Globus pallidus (tissue), 1 donor: ENCODE results near the gene HRAS.
"Not testable (repeated sequence)": the region's sequence is repeated elsewhere in the genome, so short reads cannot be mapped to it uniquely, and the experiment has no call there.

Source experiments
- DNase-seq: peaks from one replicate; pipeline ENCODE4 v3.0.0-alpha.2; 2015; ENCODE audit warnings: low spot score

The HRAS gene

DNA sequence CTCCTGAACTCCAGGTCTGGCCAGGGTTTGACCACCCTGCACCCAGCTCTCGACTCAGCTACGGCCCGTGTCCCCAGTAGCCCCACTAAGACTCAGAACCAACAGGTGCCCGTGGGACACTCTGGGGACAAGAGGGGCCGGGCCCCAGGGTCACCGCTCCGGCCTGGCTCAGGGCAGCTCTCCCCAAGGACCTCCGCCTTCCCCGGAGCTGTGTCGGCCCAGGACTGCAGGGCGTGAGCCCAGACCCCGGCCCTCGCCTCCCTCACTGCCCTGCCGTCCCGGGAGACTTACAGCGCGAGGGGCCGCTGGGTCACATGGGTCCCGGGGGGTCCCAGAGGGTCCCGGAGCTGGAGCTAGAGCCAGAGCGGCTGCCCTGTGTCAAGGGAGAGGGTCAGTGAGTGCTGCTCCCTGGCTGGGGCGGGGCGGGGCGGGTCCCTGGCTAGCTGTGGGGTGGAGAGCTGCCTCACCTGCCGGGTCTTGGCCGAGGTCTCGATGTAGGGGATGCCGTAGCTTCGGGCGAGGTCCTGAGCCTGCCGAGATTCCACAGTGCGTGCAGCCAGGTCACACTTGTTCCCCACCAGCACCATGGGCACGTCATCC, 2.3 kb downstream of the HRAS start:
- no peak for DNase-seq

DNA sequence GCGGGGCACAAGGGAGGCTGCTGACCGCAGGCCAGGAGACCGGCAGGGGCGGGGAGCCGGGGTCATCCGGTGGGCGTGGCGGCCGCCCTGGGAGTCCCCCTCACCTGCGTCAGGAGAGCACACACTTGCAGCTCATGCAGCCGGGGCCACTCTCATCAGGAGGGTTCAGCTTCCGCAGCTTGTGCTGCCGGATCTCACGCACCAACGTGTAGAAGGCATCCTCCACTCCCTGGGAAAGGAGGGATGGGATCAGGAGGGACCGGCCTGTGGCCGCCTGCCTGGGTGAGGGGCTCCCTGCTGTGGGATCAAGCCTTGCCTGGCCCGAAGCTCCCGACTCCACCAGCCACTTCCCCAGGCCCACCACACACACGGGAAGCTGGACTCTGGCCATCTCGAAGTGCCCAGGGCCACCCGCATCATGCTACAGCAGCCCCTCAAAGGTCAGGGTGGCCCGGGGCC, 2.8 kb downstream of the HRAS start:
- DNase-seq, result no peak

DNA sequence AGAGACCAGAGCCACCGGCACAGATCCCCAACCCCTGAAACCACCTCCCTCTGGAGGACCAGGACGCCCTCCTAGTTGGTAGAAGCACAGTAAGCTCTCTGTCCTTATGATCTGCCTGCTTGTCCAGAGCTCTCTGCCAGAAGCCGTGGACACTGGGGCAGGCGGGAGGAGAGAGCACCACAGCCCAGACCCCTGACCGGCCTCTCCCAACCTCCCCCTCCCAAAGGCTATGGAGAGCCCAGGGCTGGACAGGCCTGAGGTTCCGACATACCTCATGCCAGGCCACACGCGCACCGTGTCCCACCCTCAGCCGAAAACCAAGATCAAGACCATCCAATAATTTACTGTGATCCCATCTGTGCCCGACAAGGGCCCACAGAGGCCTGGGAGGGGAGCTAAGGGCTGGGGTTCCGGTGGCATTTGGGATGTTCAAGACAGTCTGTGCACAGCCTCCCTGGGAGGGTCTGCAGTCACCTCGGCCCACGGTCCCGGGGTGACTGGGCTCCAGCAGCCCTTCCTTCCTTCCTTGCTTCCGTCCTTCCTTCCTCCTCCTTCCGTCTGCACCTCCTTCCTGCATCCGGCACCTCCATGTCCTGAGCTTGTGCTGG, 3.4 kb downstream of the HRAS start:
- no peak for DNase-seq

DNA sequence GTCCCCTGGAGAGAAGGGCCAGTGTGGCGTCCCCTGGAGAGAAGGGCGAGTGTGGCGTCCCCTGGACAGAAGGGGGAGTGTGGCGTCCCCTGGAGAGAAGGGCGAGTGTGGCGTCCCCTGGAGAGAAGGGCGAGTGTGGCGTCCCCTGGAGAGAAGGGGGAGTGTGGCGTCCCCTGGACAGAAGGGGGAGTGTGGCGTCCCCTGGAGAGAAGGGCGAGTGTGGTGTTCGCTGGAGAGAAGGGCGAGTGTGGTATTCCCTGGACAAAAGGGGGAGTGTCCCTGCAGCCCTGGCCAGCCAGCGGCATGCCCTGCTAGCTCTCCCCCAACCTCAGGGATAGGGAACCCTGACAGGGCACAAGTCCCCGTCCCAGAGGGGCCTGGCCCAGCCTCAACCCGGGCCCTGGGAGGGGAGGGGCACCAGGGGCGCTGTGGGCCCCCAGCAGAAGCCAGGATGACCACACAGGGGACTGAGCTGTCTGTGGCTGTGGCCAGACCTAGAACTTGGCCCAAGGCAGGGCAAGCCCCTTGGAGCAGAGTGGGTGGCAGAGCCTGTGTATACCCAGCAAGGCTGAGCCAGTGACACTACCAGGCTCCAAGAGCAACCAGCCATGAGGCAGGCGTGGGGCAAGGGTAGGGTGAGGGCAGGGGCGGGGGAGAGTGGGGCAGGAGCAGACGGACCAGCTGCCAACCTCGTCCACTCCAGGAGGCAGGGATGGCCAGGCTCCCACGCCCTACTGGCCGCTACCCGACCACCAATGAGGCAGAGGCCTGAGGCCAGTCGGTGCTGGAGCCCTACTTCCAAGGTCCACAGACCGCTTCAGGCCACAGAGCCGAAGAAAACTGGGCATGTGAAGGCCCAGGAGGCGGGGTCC, 4.2 kb downstream of the HRAS start:
- DNase-seq, result no peak

DNA sequence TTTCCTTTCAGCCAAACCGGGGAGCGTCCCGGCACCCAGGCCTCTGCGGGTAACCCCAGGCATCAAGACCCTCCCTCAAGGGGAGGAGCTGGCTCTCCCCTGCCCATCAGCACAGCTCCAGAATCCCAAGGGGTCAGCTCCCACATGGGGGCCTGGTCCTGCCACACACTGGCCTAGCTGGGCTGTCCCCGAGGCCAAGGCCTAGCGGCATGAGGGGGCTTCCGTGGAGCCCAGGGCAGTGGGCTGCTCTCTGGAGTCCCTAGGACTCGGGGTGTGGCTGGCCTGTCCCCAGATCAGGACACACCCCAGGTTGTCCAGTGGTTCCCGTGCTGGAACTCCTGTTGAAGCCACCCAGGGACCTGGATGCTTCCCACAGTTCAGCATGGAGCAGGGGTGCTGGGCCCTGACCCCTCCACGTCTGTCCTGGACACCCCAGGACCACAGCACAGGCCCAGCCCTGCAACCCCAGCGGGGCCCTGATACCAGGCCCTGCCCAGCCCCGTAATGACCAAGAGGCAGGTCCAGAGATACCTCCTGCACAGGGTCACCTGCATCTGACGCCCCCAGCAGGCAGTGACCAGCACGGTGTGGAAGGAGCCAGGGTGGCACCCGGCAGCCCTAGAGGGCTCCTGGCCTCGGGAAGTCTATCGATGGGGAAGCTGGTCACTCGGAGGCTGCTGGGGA, 5.5 kb downstream of the HRAS start:
- no peak for DNase-seq

DNA sequence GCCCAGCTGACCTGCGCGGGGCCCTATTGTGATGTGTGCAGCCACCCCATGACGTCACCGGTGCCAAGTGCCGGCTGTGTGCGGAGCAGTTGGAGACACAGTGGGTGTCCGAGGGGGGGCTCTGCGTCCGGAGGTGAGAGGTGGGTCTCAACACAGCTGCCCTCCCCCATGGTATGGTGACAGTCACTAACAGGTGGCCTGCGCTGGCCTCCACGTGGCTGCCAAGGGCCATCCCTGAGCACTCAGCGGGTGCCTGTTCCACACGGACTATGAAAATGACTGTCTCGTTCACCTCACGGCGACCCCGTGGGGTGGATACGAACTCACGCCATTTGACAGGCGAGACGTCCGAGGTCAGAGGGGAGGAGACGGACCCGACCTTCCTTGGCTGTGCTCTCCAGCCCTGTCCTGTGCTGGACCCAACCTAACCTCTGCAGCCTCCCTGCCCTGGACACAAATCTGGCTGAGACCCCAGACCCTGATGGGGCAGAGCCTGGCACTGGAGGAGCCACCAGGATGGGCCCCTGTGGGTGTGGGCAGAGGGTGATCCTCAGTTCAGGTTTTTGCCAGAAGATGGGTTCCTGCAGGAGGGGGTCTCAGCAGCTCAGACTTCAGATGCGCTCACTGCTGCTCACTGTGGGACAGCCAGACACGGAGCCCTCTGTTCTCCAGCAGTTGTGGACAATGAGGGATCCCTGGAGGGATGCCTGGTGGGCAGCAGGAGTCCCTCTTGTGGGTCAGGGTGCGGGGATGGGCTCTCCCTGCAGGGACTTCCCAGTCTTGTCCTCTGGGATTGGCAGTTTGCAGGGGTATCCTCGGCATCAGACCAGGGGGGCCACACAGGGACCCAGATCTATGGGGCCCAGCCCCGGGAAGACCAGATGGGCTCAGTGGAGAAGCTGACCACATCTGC, 6.3 kb downstream of the HRAS start:
- no peak for DNase-seq

DNA sequence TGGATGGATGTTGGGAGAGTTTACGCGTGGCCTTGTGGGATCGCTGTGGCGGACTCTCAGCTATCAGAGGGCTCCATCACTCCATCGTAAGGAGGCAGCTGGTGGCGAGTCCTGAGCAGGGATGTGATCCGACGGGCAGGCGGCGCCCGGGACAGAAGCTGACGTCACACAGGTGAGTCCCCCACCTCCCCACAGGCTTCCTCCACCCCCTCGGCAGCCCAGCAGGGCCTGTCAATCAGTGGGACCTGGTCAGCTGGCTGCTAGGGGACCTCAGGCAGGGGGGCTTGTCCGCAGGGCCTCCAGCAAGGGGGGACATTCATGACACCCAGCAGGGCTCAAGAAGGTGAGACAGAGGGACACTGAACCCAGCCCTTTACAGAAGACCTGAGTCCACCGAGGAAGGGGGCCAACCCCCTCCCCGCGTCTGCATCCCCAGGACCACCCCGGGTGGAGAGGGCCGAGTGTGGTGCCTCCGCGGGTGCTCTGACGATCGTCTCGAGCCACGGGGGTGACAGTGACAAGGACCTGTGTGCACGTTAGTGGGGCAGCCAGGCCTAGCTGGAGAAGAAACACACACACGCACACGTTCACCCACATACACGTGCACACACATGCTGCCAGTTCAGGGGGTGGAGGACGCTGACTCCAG, 7.1 kb downstream of the HRAS start:
- no peak for DNase-seq

DNA sequence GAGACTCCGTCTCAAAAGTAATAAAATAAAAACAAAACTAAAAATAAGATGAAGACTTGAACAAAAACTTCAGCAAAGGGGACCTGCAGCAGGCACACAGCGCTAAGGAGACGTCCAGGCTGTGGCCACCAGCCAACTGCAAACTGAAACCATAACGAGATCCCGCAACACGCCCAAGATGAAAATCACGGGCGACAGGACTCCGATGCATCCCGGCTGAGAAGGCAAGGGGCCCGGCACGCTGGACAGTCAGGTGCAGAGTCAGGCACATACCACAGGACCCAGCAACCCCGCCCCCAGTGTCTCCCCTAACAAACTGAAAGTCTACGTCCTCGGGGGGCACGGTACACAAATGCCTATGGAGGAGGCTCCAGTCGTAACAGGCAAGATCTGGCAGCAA, 9.2 kb downstream of the HRAS start:
- DNase-seq, result no peak

DNA sequence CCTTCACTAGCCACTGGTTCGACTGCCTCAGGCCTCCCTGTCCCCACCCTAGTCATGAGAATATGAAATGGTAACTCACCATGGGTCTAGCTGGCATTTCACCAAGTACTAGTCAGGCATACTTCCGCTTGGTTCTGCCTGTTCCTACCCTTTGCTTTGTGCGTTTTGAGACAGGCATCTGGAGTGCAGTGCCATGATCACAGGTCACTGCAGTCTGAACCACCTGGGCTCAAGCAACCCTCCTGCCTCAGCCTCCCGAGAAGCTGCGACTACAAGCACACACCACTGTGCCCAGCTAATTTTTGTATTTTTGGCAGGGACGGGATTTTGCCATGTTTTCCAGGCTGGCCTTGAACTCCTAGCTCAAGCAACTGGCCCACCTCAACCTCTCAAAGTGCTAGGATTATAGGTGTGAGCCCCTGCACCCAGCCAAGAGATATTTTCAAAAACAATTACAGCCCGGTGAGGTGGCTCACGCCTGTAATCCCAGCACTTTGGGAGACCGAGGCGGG, 14.1 kb downstream of the HRAS start:
- no peak for DNase-seq

DNA sequence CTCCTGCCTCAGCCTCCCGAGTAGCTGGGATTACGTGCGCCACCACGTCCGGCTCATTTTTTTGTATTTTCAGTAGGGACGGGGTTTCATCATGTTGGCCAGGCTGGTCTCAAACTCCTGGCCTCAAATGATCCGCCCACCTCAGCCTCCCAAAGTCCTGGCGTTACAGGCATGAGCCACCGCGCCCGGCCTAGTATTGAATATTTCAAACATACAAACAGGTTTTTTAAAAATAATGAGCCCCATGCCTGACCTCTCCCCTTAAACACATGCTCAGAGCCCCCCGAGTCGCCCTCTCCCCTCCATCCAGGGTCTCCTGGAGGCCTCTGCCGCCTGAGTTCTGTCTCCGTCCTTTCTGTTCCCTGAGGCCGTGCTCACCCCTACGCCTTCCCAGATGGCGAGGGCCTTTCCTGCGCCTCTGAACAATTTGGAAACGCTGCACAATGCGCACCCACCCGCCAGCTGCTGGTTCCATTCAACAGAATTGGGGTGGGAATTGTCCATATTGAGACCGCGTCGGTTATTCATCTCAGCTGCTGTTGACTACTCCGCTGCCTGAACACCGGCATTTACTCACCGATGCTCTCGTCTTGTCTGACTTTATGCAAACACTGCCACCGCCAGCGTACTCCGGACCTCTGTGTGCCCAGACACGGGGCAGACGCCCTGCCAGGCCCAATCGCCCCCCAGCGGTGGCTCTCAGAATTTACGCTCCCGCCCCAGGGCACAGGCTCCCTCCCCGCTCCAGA, 14.8 kb downstream of the HRAS start:
- DNase-seq, result no peak

DNA sequence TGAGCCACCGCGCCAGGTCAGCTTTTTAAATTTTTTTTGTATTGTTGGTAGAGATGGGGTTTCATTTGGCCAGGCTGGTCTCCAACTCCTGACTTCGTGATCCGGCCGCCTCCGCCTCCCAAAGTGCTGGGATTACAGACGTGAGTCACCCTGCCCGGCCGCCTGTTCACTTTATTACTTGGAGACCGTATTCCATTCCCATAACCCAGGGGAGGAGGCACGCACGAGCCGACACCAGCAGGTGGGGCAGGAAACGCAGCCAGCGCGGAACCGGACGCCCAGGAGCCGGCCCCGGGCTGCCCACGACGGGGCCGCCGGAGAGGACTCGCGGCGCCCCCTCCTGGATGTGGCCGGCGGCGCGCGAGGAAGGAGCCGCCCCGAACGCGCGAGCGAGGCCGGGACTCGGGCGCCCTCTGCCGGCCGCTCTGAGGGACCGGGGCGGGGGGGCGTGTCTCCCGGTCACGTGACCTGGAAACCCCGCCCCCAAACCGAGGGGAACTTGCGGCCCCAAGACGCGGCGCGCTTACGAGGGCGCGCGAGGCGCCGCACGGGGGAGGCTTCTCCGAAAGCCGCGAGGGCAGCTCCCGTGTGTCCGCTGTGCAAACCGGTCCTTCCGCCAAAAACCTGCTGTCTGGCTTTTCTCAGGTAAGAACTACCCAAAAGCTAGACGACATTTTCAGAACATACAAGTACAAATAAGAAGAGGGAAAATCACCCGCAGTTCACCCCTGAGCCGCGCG, 16.7 kb downstream of the HRAS start:
- peak; percentile 79 for DNase-seq

DNA sequence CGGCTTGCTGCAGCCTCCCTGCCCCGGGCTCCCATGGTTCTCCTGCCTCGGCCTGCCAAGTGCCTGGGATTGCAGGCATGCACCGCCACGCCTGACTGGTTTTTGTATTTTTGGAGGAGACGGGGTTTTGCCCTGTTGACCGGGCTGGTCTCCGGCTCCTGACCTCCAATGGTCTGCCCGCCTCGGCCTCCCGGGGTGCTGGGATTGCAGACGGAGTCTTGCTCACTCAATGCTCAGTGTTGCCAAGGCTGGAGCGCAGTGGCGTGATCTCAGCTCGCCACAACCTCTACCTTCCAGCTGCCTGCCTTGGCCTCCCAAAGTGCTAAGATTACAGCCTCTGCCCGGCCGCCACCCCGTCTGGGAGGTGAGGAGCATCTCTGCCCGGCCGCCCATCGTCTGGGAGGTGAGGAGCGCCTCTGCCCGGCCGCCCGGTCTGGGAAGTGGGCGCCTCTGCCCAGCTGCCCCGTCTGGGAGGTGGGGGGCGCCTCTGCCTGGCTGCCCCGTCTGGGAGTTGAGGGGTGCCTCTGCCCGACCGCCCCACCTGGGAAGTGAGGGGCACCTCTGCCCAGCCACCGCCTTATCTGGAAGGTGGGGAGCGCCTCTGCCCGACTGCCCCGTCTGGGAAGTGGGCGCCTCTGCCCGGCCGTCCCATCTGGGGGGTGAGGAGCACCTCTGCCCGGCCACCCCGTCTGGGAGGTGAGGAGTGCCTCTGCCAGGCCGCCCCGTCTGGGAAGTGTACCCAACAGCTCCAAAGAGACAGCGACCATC, 18.3 kb downstream of the HRAS start:
- not testable (repeated sequence) for DNase-seq

DNA sequence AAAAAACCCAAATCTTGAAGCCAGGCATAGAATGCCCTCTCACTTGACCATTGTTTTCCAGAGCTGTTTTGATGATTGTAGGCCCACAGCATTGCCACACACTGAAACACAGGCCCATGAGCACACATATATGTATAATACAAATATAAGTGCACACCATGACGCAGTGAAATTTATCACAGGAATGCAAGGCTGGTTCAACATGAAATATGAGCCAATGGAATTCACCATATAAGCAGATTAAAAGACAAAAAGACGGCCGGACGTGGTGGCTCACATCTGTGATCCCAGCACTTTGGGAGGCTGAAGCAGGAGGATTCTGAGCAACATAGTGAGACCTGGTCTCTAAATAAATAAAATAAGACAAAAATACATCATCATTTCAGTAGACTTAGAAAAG, 19.0 kb downstream of the HRAS start:
- no peak for DNase-seq

DNA sequence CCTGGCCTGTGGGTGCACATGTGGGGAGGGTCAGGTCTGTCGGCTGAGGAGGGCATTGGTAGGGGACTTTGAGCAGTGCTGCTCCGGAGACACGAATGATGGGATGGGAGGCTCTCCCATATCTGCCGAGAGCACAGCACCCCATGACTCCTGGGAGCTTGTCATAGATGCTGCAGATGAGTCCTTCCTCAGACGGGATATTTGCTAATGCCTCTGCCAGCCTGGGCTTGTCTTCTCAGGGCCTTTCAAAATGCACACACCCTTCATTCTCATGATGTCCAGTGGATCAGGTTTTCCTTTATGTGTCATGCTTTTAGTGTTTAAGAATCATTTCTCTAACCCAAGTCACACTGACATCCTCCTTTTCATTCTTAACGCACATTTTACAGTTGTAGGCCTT, 20.2 kb downstream of the HRAS start:
- no peak for DNase-seq

DNA sequence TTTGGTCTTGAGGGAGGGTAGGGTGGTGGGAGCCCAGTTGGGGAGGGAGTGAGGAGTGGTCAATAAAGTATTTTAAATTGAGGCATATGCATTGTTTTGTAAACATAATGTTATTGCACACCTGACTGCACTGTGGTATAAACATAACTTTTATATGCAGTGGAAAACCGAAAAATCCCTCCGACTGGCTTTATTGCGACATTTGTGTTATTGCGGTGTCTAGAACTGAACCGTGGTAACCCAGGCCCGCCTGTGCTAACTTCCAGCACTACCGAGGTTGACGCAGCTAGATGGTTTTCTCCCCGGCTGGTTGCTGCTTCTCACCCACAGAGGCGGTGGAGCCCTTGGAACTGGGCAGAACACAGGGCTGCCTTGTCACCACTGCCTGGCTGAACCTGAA, 20.8 kb downstream of the HRAS start:
- no peak for DNase-seq

DNA sequence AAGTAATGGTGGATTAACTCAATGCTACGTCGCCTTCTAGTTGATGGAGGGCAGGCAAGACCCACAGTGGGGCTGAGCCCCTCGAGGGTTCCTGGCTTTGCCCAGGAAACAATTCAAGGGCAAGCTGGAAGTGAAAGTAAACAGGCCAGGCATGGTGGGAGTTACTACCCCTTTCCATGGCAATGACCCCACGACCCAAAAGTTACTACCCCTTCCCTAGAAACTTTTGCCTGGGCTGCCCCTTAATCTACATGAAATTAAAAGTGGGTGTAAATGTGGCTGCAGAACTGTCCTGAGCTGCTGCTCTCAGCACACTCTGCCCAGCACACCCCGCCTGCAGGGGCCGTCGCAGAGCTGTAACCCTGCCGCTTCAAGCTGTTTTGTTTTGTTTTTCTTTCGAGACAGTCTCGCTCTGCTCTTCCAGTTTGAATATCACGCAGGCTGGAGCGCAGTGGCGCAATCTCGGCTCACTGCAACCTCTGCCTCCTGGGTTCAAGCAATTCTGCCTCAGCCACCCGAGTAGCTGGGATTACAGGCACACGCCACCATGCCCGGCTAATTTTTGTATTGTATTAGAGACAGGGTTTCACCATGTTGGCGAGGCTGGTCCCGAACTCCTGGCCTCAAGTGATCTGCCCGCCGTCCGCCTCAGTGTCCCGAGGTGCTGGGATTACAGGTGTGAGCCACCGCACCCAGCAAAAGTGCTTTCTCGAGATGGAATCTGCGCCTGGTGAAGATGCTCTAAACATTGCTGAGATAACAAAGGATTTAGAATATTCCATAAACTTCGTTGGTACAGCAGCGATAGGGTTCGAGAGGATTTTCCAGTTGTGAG, 22.4 kb downstream of the HRAS start:
- DNase-seq, result no peak

DNA sequence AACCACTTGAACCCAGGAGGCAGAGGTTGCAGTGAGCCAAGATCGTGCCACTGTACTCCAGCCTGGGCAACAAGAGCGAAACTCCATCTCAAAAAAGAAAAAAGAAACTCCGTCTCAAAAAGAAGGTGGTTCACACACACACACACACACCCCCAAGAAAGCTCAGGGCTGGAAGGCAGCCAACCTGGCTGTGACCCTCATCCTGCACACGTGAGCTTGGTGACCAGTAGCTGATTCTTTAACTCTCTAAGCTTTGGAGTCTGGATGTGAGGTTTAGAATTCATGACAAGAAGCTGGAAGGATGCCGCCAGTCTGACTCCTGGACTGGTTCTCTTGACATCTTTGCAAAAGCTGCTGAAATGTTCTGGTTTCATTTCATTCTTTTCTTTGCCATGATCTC, 26.4 kb downstream of the HRAS start:
- DNase-seq, result no peak
